Endothelial cell (in vitro differentiated cells): ENCODE results near the gene PACS2. TPM values are rescaled to one million over a fixed set of nuclear protein-coding genes. Genes with fewer than 3 reads are reported as not detected.

Source experiments
- DNase-seq: peaks from one replicate; pipeline ENCODE4 v3.0.0; 2021; ENCODE audit warnings: low spot score
- H3K27ac Mint-ChIP-seq: one replicate; pipeline ENCODE4 v1.8.0; 2021; ENCODE audit warnings: mixed read lengths, inconsistent platforms; ENCODE audit not compliant: unreplicated experiment
- H3K27me3 Mint-ChIP-seq: one replicate; pipeline ENCODE4 v1.8.0; 2021; ENCODE audit warnings: mild to moderate bottlenecking, moderate library complexity, mixed read lengths, inconsistent platforms; ENCODE audit not compliant: unreplicated experiment
- H3K36me3 Mint-ChIP-seq: one replicate; pipeline ENCODE4 v1.8.0; 2021; ENCODE audit warnings: mild to moderate bottlenecking, low read depth, mixed read lengths, inconsistent platforms; ENCODE audit not compliant: unreplicated experiment
- H3K4me1 Mint-ChIP-seq: one replicate; pipeline ENCODE4 v1.8.0; 2021; ENCODE audit warnings: mild to moderate bottlenecking, mixed read lengths, inconsistent platforms; ENCODE audit not compliant: unreplicated experiment
- H3K4me3 Mint-ChIP-seq: one replicate; pipeline ENCODE4 v1.8.0; 2021; ENCODE audit warnings: mild to moderate bottlenecking, mixed read lengths, inconsistent platforms; ENCODE audit not compliant: unreplicated experiment
- H3K9me3 Mint-ChIP-seq: one replicate; pipeline ENCODE4 v1.8.0; 2021; ENCODE audit warnings: mixed read lengths, inconsistent platforms; ENCODE audit not compliant: unreplicated experiment
- CTCF ChIP-seq: fragments of 200-600 bp; sonication (generic); IDR thresholded peaks from one replicate; pipeline ENCODE4 v1.5.0; 2021; ENCODE audit warnings: antibody characterized with exemption; ENCODE audit not compliant: unreplicated experiment
- total RNA-seq: library from RNA; stranded (reverse); fragmentation: NEBNext Ultra II Directional; extraction: Animal tissue kit (Norgen Biotek cat#: 25700); gene quantifications from one replicate; pipeline ENCODE4 v1.2.1, GENCODE V29; 2021; ENCODE audit not compliant: unreplicated experiment

Gene PACS2
- total RNA-seq, 1 donor from 2014 or later, result 113 TPM

- Mint-ChIP-seq H3K27ac (no peak overlapping the region), H3K4me1 (peaks cover 9% of the 10 kb centered on the region), H3K4me3 (peak overlapping the region; percentile 42), H3K27me3 (peaks cover 12% of the 10 kb centered on the region), H3K9me3 (no peaks in the 10 kb centered on the region), H3K36me3 (peaks cover 3% of the 10 kb centered on the region)
- TF ChIP-seq CTCF, result no peak
- no peak for DNase-seq
Measured at GRCh38 chr14:105421723-105422615, 107.4 kb downstream of the PACS2 start.

- Mint-ChIP-seq H3K27ac (peak overlapping the region; percentile 75), H3K4me3 (no peak overlapping the region)
Measured at GRCh38 chr14:105422695-105423487, 108.3 kb downstream of the PACS2 start.

GRCh38 chr14:105423488-105424195, 109.1 kb downstream of the PACS2 start:
- Mint-ChIP-seq H3K27ac (no peak overlapping the region), H3K27me3 (peaks cover 11% of the 10 kb centered on the region), H3K4me1 (peaks cover 5% of the 10 kb centered on the region), H3K36me3 (peaks cover 11% of the 10 kb centered on the region), H3K9me3 (no peaks in the 10 kb centered on the region), H3K4me3 (no peak overlapping the region)
- TF ChIP-seq CTCF, result no peak
- no peak for DNase-seq

More at GRCh38 chr14:105422695-105423487, 108.3 kb downstream of the PACS2 start:
- H3K4me1 Mint-ChIP-seq, result peaks cover 9% of the 10 kb centered on the region
- peaks cover 11% of the 10 kb centered on the region for H3K27me3 Mint-ChIP-seq
- peaks cover 11% of the 10 kb centered on the region for H3K36me3 Mint-ChIP-seq
- no peak for TF ChIP-seq CTCF
- DNase-seq, result no peak
- H3K9me3 Mint-ChIP-seq, result no peaks in the 10 kb centered on the region

- no peak for TF ChIP-seq CTCF
- H3K36me3 Mint-ChIP-seq, result peaks cover 11% of the 10 kb centered on the region
- H3K4me1 Mint-ChIP-seq, result peaks cover 3% of the 10 kb centered on the region
- H3K27ac Mint-ChIP-seq, result no peak overlapping the region
- no peak overlapping the region for H3K4me3 Mint-ChIP-seq
- no peak for DNase-seq
- H3K9me3 Mint-ChIP-seq, result no peaks in the 10 kb centered on the region
- H3K27me3 Mint-ChIP-seq, result peaks cover 11% of the 10 kb centered on the region
Measured at GRCh38 chr14:105424861-105425260, 110.3 kb downstream of the PACS2 start.
